Peyer's patch (tissue), 4 donors: ENCODE results near the gene KRT72.

Experiments used
- POLR2A ChIP-seq, 2 donors: fragments of 450-650 bp; IDR thresholded peaks; one replicate each; pipeline ENCODE4 v1.5.1; 2017; ENCODE audit warnings: antibody characterized with exemption in 2 of 2, mild to moderate bottlenecking in 2 of 2, moderate library complexity in 2 of 2
- TF ChIP-seq, protein P1 (sequence below), 6 experiments: fragments of 450-650 bp in 4 of 6; fragments of 200-600 bp in 2 of 6; sonication (generic) in 1 of 6; IDR thresholded peaks; one replicate each; pipeline ENCODE4 v1.5.1; 2017 to 2019; ENCODE audit warnings: antibody characterized with exemption in 6 of 6, mild to moderate bottlenecking in 3 of 6, moderate library complexity in 1 of 6

DNA sequence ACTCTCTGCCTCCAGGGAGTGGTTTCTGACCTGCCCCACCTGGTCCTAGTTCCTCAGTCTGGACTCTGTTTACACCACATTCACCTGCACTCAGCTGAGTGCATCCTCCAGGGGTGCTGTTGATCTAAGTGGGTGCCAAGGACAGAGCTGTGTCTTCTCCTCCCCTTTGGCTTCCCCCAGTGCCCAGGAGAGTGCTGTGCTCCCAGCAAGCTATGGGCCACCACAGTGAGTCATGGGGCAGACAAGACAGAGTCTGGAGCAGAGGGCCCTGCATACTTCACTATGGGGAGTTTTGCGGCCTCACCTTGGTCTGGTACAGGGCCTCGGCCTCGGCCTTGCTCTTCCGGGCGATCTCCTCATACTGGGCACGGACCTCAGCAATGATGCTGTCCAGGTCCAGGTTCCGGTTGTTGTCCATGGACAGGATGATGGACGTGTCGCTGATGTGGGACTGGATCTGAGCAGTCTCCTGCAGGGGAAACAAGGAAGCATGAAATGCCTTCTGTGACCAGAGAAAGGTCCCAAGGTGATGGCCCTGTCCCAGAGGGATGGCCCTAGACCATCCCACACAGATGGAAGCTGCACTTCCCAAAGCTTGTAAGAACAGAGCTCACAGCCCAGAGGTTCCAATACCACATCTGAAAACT, 12.2 kb upstream of the KRT72 start:
- TF ChIP-seq, protein P1, sequence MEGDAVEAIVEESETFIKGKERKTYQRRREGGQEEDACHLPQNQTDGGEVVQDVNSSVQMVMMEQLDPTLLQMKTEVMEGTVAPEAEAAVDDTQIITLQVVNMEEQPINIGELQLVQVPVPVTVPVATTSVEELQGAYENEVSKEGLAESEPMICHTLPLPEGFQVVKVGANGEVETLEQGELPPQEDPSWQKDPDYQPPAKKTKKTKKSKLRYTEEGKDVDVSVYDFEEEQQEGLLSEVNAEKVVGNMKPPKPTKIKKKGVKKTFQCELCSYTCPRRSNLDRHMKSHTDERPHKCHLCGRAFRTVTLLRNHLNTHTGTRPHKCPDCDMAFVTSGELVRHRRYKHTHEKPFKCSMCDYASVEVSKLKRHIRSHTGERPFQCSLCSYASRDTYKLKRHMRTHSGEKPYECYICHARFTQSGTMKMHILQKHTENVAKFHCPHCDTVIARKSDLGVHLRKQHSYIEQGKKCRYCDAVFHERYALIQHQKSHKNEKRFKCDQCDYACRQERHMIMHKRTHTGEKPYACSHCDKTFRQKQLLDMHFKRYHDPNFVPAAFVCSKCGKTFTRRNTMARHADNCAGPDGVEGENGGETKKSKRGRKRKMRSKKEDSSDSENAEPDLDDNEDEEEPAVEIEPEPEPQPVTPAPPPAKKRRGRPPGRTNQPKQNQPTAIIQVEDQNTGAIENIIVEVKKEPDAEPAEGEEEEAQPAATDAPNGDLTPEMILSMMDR (IDR thresholded peaks at IDR 0.05): no peak
- TF ChIP-seq POLR2A (IDR thresholded peaks at IDR 0.05): no peak
